ENCODE results near the gene TOR1AIP1.
"Not testable (repeated sequence)": the region's sequence is repeated elsewhere in the genome, so short reads cannot be mapped to it uniquely, and the experiment has no call there.

Gene TOR1AIP1, protein sequence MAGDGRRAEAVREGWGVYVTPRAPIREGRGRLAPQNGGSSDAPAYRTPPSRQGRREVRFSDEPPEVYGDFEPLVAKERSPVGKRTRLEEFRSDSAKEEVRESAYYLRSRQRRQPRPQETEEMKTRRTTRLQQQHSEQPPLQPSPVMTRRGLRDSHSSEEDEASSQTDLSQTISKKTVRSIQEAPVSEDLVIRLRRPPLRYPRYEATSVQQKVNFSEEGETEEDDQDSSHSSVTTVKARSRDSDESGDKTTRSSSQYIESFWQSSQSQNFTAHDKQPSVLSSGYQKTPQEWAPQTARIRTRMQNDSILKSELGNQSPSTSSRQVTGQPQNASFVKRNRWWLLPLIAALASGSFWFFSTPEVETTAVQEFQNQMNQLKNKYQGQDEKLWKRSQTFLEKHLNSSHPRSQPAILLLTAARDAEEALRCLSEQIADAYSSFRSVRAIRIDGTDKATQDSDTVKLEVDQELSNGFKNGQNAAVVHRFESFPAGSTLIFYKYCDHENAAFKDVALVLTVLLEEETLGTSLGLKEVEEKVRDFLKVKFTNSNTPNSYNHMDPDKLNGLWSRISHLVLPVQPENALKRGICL

DNA sequence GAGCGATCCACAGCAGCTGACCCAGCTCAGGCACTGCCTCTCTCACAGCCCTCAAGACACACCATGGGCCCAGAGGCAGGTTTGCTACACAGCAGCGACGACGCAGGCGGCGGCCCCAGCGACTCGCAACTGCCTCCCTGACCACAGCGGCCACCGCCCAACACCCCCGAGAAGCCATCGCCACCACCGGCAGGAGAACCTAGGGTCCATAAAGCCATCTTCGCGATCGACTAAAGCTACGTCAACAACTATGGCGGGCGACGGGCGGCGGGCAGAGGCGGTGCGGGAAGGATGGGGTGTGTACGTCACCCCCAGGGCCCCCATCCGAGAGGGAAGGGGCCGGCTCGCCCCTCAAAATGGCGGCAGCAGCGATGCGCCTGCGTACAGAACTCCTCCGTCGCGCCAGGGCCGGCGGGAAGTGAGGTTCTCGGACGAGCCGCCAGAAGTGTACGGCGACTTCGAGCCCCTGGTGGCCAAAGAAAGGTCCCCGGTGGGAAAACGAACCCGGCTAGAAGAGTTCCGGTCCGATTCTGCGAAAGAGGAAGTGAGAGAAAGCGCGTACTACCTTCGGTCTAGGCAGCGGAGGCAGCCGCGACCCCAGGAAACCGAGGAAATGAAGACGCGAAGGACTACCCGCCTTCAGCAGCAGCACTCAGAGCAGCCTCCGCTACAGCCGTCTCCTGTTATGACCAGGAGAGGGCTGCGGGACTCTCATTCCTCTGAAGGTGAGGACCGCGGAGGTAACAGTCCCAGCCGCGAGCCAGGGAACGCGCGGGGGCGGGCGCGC is at the start of gene TOR1AIP1:
Gene TOR1AIP1, plus strand, starts transcription at position 33 of the 787 bp plus-strand sequence. Its CDS starts 218 bp downstream, at position 251.
- DNase-seq (ENCODE audit: low read depth in 2 of 2), result peak; percentile 95

DNA sequence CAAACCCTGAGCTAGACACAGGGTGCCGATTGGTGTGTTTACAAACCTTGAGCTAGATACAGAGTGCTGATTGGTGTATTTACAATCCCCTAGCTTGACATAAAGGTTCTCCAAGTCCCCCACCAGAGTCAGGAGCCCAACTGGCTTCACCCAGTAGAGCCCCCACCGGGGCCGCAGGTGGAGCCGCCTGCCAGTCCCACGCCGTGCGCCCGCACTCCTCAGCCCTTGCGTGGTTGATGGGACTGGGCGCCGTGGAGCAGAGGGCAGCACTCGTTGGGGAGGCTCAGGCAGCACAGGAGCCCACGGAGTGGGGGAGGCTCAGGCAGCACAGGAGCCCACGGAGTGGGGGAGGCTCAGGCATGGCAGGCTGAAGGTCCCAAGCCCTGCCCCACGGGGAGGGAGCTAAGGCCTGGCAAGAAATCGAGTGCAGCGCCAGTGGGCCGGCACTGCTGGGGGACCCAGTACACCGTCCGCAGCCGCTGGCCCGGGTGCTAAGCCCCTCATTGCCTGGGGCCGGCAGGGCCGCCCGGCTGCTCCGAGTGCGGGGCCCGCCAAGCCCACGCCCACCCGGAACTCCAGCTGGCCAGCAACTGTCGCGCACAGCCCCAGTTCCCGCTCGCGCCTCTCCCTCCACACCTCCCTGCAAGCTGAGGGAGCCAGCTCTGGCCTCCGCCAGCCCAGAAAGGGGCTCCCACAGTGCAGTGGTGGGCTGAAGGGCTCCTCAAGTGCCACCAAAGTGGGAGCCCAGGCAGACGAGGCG is 45.2 kb upstream of the TOR1AIP1 start:
- DNase-seq (ENCODE audit: low read depth in 2 of 2), result not testable (repeated sequence)

DNA sequence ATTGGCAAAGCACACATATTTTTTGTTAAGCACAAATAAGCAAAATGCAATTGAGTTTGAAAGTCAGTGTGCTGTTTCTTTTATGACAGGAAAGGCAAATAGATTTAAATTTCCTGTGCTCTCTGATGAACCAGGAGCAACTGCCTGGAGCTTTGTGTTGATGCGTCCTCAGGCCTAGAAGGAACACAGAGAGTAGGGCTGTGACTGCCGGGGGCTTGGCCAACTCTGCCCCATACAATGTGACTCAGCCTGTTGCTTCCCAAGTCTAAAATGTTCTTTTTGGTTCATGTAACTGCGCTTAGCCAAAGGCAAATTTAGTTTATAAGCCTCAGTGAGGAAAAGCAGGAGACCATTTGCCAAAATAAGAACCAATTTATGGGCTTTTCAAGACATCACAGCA is 42.0 kb upstream of the TOR1AIP1 start:
- no peak for DNase-seq (ENCODE audit: low read depth in 2 of 2)

DNA sequence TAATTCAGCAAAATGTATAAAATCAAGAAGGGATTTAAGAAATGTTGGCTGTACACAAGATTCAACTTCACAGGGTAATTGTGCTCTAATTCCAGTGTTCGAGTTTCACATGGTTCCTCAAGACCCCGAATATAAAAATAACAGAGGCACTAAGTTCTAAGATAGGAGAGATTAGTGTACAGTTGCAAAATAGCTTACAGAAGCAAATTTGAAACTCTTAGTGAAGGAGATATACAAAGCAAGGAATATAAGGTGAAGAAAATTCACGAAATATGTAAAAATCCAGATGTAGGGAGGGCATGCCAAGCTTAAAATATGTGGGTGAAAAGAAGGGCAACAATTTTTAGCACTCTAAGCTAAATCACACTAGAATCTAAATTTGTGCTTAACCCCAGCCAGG is 33.9 kb upstream of the TOR1AIP1 start:
- DNase-seq (ENCODE audit: low read depth in 2 of 2), result no peak

DNA sequence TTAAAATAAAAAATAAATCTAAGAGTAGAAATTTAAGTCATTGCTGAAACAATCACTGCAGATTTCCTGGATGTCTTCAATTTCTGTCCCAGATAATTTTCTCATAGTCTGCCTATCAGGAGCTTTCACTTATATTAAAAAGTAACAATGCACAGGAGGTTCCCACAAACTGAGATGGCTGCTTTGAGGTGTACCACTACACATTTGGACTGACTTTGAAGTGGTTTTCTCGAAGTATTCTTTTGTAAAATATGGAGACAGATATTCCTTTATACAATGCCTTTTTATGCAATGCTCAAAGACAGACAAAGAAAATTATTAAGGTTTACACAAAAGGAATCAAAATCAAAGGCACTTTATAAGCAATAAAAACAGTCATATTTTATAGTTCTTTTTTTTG is 29.0 kb upstream of the TOR1AIP1 start:
- no peak for DNase-seq (ENCODE audit: low read depth in 2 of 2)

DNA sequence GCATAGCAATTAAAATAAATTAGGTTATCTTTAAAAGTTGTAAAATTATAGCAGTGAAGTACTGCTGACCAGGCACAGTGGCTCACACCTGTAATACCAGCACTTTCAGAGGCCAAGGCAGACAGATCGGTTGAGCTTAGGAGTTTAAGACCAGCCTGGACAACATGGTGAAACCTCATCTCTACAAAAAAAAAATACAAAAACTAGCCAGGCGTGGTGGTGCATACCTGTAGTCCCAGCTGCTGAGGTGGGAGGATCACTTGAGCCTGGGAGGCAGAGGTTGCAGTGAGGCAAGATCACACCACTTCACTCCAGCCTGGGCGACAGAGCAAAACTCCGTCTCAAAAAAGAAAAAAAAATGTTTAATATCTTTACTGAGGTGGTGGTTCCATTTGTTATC is 26.3 kb upstream of the TOR1AIP1 start:
- not testable (repeated sequence) for DNase-seq (ENCODE audit: low read depth in 2 of 2)

DNA sequence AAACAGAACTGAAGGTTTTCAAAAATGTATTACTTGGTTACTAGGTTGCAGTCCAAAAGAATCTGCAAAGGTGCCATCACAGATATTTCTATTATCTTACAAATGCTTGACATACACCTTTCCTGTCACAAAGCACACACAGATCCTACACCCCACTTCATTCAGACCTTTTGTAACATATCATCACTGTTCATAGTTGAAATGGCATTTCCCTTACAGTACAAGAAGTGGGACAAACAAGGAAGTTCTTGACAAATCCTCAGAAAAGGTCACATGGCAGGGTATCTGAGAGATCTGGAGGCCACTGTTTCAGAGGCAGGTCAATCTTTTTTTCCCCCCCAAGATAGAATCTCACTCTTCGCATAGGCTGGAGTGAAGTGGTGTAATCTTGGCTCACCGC is 25.8 kb upstream of the TOR1AIP1 start:
- DNase-seq (ENCODE audit: low read depth in 2 of 2), result no peak

DNA sequence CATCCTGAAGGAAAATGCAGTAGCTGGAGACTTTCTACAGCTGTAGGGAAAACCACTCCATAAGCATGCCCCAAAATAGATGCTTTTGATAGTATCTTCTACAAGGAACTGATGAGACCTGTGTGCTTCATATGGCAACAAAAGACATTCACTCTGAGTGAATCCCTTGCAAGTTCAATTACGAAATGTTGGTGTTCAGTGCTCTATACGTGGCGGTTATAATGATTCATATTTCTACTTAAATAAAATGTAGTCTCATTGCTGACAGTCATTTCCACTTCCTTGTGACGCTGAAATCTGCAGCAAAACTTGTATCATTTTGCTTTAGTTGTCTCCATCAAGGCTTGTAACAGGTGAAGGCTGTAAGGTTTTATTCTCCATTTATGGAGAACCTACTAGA is 25.1 kb upstream of the TOR1AIP1 start:
- DNase-seq (ENCODE audit: low read depth in 2 of 2), result no peak

DNA sequence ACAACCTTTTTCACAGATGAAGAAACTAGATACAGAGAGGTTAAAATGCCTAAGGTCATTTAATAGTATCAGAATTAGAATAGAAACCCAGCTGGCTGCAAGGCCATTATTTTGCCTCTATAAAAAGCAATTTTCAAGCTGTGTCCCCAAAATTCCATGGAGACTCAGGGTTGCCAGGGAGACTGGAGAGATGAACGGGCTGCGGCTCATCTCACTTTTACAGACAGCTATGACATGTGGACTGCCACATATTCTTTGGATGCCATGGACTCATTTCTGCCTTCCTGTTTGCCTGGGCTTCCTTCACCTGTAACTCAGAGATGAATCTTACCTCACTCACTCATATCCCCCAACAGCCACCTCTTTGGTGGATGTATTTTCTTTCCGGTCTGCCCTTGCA is 21.4 kb upstream of the TOR1AIP1 start:
- no peak for DNase-seq (ENCODE audit: low read depth in 2 of 2)

DNA sequence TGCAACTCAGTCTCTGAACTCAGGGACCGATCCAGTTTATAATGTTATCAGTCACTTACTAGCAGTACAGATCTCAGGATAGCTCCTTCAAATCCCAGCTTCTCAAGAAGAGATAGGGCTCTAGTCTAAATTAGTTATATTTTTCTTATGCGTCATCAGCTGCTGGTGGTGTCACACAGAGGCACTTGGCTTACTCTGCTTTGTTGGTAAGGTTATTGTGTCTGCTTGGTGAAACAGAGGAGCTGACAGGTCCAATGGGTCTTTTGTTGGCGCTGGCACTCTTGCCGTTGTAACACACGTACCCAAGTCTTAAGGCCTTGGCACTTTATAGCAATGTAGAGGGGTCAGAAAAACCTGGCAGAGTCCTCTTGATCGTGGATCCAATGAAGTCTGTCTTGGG is 16.7 kb upstream of the TOR1AIP1 start:
- no peak for DNase-seq (ENCODE audit: low read depth in 2 of 2)

DNA sequence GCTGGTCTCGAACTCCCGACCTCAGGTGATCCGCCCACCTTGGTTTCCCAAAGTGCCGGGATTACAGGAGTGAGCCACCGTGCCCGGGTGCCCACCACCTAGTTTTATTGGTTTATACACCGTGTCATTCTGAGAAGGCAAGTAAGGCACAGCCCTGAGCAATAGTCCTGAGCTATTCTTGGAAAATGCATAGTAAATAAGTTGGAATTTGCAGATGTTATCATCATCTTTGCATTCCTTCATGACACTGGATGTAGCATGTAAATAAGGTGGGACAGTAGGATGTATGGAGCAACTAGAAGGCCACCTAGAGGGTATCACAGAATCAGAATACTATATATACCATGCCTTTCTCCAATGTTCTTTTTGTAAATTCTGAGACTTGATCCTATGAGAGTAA is 15.5 kb upstream of the TOR1AIP1 start:
- no peak for DNase-seq (ENCODE audit: low read depth in 2 of 2)

DNA sequence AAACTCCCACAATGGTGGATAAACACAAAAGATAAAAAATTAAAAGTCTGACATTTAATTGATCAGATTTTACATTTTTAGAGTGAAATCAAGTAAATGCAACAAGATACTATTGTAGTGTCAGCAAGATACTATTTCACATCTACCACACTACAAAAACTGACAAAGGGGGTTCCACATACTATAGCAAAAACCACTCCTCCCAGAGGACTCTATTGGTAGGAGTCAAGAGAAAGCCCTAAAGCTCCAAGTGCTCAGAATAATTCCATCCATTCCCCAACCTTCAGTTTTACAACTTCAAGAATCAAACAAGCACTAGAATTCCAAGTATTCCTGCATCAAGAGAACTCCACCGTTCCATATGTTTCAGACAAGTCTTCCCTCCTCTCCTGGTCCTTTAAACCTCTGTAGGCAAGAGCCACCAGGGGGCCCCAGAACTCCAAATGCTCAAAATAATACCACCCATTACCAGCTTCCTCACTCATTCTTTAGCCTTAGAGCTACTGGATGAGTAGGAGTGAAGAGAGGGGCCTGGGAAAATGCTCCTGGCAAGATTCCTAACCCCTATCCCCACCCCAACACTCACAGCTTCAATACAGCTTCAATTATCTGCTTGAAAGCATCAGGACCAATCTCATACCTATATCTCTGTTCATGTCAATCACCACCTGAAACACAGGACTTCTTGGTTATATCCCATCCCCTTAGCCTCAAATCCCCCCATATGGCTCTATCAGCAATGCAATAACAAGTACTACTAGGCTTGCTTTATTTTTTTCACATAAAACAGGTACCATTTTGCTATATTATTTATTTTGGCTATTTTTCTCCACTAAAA is 14.4 kb upstream of the TOR1AIP1 start:
- DNase-seq (ENCODE audit: low read depth in 2 of 2), result no peak

DNA sequence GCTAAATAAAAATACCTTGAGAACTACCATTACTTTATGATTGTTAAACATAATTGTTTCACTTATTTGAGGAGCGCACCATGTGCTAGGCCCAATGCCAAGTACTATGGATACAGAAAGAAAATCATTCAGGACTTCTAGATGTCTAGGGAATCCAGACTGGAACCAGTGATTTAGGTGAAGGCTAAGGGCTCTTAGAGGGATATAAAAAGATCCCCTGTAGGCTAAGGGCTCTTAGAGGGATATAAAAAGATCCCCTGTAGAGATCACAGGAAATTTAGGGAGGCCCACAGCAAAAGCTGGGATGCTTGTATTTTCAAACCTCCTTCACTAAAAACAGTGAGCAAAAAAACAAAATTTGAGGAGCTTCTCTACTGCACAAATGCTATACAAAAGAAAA is 11.2 kb upstream of the TOR1AIP1 start:
- no peak for DNase-seq (ENCODE audit: low read depth in 2 of 2)

DNA sequence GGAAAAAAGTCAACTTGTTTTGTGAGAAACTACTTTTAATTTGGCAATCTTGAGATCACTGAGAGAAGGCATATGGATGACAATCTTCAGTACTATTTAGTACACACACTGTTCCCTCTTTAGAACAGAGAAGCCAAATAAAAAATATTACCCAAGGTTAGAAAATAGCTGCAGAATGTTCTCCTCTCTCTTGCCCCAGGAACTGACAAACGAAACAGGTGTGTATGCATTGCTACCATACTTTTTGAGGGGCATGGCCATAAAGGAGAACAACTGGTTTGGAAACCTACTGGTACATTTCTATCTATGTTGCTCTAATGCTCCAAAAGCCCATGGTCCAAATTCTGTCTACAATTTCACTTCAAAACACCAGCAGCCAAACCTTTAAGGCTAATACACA is 10.1 kb upstream of the TOR1AIP1 start:
- DNase-seq (ENCODE audit: low read depth in 2 of 2), result no peak

DNA sequence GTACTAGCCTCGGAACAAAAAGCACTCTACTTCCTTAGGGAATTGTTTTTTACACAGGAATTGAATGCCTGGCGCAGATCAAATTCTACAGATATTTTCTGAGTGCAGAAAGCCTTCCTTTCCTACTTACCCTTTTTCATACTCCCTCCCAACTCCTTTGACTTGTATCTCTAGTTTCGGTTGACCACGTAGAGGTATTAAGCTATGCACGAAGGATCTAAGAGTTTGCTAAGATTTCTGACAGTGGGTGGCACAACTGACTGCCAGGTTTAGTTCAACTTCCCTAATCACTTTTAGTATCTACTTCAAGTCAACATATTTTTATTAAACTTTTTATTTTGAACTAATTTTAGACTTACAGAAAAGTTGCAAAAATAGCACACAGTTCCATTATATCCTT is 9.5 kb upstream of the TOR1AIP1 start:
- no peak for DNase-seq (ENCODE audit: low read depth in 2 of 2)

DNA sequence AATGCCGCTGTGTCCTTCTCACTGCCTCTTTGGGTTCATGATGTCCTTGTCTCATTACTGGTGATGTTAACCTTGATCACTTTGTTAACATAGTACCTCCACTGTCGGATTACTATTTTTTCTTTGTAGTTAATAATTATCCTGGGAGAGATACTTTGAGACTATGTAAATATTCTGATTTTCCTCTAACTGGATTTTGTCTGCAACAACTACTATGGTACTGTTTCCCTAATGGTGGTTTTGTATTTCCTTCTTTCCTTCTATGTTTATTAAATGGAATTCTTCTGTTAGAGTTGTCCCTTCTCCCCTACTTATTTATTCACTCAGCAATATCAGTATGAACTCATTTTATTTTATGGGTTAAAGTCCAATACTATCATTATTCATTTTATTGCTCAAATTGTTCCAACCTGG is 8.6 kb upstream of the TOR1AIP1 start:
- DNase-seq (ENCODE audit: low read depth in 2 of 2), result no peak

DNA sequence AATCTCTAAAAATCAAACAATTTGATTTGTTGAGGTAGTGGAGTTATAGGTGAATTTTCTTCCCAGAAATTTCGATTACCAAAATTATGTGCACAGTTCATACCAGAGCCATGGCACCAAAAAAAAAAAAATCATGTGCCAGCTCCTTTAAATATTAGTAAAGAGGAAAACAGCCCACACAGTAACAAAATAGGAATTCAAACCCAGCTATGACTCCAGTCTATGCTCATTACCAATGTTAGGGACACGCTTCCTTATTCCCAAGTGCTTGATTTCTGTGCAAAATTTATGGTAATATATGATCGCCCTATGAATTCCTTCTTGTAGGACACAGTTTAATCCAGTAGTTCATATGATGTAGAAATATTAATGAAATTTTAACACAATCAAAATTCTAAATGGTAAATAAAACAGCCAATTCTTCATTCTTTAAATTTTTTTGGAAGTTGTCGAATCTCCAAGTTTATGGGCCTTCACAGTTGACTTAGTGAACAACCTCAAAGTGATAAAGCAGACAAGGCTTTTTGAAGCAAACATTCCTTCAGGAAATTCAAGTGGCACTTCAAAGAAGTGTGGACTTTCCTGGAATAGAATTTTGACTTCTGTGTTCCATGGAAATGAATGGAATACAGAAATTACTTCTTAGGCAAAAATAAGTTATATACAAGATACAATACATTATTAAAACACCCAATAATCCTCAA is 6.3 kb upstream of the TOR1AIP1 start:
- no peak for DNase-seq (ENCODE audit: low read depth in 2 of 2)

DNA sequence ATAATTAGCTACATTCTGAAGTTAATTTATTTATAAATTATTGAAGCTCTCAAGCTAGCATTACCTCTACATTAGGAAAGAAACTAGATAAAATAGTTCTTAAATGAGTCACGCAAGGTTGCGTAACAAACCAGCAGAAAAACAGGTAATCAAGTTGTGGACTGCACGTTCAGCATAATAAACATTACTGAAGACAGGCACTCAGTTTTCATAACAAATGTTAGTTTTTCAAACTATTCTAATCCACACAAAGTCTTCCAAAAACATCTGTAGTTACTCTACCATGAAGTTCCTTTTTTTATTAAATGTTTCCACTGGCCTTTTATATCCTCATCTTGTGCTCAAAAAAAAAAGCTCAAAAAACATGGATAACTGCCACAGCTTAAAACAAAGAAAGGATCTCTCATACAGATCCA is 5.8 kb upstream of the TOR1AIP1 start:
- DNase-seq (ENCODE audit: low read depth in 2 of 2), result no peak

DNA sequence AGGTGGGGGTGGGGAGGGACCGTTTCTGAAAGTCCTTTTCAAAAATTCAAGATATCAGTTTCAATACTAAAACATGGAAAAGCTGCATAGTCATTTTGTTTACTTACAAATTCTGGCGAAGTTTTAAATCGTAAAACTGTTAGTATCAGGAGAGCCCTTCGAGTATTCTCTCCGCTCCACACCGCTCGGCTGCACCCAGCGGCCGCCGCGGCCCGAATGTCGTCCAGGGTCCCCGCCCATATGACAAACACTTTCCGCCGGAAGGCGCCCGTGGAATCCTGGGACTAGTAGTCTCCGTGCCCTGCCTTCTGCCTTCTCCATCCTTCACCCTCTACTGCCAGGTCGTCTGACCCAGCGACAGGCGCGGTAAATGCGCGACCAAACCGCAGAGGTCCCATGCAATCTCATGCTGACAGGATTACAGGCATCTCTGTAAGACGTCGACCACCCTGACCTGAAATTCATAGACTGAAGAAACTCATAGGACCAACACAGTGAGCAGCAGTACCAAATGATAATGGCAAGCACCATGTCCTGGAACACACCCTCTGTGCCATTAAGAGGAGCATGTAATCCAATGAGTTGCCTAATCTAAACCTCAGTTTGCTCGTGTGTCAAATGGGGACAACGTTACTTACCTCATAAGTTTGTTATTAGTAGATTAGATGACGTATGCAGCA is 4.4 kb upstream of the TOR1AIP1 start, which contains the start of gene TOR1AIP2:
Gene TOR1AIP2, minus strand, starts transcription at position 218 of the 680 bp plus-strand sequence. CDS start 25,138 bp downstream, outside the sequence.
- peak; percentile 77 to 79 for DNase-seq (ENCODE audit: low read depth in 2 of 2)

DNA sequence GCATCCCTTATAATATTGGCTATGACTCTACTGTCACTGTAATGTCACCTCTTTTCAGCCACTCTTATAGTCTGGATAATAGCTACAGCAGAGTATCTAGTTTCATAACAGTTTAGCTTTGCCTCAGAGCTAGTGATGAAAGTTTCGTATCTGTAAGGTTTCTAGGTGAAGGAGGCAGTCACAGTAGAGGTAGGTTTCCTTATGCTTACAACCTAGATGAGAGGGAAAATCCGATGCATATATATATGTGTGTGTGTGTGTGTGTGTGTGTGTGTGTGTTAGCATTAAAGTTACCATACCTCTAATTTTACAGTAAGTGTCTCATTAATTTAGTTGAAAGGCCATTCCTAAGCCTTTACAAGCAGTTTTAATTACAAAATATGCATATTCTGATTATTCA is 2.3 kb upstream of the TOR1AIP1 start:
- DNase-seq (ENCODE audit: low read depth in 2 of 2), result no peak
